GM12865 (cell line): ENCODE results near the gene HSD11B2.
A peak's percentile ranks its signal among the peaks of the same experiment; 100 is the strongest.

Experiments used
- DNase-seq: peaks from one replicate; pipeline ENCODE4 v3.0.0; 2010; ENCODE audit warnings: low read depth
- H3K4me3 ChIP-seq: 2 replicates; pipeline ENCODE4 v1.5.1; 2011; ENCODE audit warnings: mild to moderate bottlenecking, low read depth, low read length, control low read depth
- CTCF ChIP-seq: IDR thresholded peaks from 2 replicates; pipeline ENCODE4 v1.5.1; 2011; ENCODE audit warnings: low read length, control low read depth, low read depth, inconsistent platforms; ENCODE audit not compliant: insufficient read depth; ENCODE audit errors: missing control alignments

The HSD11B2 gene

GRCh38 chr16:67425580-67425979 lies 5.3 kb upstream of the HSD11B2 start:
- TF ChIP-seq CTCF: no peak
- no peak overlapping the region for H3K4me3 ChIP-seq
- DNase-seq: no peak

GRCh38 chr16:67426022-67426421 lies 4.9 kb upstream of the HSD11B2 start:
- H3K4me3 ChIP-seq: no peak overlapping the region
- DNase-seq: no peak
- no peak for TF ChIP-seq CTCF

DNA sequence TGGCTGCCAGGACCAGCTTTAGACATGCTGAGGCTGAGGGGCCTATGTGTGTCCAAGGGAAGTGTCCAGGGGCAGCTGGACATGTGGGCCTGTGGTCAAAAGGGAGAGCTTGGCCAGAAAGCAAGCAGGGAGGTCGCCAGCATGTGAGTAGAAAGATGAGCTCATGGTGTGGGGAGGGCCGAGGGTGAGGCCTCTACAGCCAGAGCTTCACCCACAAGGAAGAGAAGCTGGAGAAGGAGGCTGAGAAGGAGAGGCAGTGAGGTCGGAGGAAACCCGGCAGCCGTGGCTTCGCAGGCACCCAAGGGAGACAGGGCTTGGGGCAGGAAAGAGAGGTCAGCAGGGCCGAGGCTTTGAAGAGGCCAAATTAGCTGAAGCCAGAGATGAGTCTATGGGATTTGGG lies 4.0 kb upstream of the HSD11B2 start:
- no peak for TF ChIP-seq CTCF
- DNase-seq: no peak
- no peak overlapping the region for H3K4me3 ChIP-seq

DNA sequence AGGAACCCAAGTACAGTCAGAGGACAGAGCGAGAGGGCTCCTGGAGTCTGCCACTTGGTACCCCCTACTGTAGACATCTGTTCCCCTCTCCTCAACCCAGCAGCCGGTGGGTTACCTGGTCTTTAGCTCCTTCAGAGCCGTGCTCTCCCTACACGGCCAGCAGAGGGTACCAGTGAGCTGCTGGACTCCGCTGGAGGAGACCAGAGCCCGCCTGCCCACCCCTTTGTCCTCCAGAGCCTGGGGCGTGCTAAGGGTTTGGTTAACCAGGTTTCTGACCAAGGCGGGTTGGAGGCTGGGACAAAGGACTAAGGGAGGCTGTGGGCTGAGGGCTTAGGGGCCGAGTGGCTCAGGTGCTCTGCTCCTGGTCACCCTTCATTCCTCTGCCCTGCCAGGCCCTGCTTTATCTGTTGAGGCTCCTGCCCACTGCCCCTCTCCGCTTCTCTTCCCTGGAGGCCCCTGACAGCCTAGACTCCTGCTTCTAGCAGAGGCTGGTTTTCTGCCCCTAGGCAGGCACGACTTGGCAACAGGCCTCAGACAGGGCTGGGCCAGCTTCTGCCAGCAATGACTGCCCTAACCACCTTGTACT lies 2.7 kb upstream of the HSD11B2 start:
- peak; percentile 65 for DNase-seq
- H3K4me3 ChIP-seq: no peak overlapping the region
- peak; percentile 91 for TF ChIP-seq CTCF

DNA sequence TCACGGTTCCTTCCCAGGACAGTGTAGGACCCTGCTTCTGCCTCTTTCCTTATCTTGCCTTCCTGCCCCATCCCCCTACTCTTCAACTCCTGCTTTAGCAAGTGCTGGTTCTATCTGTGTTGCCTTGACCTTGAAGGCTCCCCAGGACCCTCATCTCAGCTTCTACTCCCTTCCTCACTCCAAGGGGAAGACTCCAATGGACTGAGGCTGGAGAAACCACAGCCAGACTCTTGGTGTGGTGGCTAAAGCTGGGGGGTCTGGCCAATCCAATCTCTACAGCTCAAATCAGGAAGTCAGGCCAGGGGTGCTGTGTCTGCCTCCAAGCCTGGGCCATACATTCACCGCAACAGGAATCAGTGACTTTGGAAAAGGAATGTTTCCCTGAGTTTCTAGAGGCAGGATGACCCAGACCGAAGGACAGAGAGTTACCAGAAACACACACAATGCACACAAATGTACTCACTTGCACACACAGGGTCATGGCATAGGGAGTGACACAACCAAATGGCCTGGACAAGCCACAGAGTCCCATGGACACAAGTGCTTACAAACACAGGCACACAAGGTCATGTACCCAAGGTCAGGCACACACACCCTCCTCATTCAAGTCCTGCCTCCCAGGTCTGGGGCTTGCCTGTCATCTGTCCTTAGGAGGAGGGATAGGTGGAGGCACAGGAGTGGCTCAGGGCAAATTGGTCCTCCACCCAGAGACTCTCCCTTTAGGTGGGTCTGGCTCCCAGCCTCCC lies 1.7 kb upstream of the HSD11B2 start:
- no peak overlapping the region for H3K4me3 ChIP-seq
- DNase-seq: no peak
- no peak for TF ChIP-seq CTCF

DNA sequence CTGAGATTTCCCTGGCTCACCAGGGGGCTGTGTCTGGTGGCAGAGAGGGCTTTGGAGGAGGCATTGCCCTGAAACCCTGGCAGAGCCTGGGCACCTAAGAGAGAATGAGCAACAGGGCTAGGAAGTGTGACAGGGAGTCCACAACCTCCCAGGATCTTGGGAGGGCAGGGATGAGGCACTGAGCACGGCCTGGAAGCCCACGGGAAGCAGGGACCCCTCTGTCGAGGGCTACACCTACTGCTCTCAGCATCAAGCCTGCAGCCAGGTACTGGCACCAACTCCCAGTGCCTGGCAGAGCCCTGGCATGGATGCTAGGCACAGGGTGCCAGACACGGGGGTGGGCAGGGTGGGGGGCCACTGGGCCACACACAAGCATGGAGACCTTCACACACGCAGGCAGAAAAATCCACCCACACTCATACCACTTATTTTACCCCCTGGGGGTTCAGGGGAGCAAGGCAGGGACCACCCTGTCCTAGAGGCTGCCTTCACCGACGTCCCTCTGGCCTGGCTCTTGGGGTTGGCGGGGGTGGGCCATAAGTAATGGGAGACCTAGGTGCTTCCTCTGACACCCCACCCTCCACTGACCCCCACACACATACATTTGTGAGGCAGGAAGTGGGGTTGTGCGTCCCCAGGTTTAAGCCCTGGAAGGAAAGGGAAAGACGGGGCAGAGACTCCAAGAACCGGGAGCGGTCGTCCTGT lies 970 bp upstream of the HSD11B2 start:
- no peak overlapping the region for H3K4me3 ChIP-seq

More for the DNA sequence above, 970 bp upstream of the HSD11B2 start:
- DNase-seq: no peak
- no peak for TF ChIP-seq CTCF
